Heart right ventricle (tissue), 16 donors: ENCODE data around the gene CGB1. TPM values are rescaled to one million over a fixed set of nuclear protein-coding genes. Genes with fewer than 3 reads are reported as not detected.

ENCODE experiments used
- ATAC-seq, 8 donors: fragments of 200-7000 bp; cut with Tn5 transposase; one replicate each; pipeline ENCODE4 v1.9.1; 2020; ENCODE audit warnings: mild to moderate bottlenecking in 8 of 8, moderate library complexity in 8 of 8, moderate number of reproducible peaks in 1 of 8
- DNase-seq, 2 donors: peaks; one replicate each; pipeline ENCODE4 v3.0.0-alpha.2; 2020
- H3K27ac ChIP-seq, 10 donors: fragments of 200-600 bp; sonication (generic) in 2 of 10; one replicate each; pipeline versions ENCODE4 v1.5.0 to v1.8.0; 2020 to 2022; ENCODE audit warnings: mild to moderate bottlenecking in 3 of 10
- H3K27me3 ChIP-seq, 7 donors: fragments of 200-600 bp; one replicate each; pipeline ENCODE4 v1.8.0; 2021 to 2022; ENCODE audit warnings: mild to moderate bottlenecking in 2 of 7
- H3K36me3 ChIP-seq, 9 donors: fragments of 200-600 bp; sonication (generic) in 1 of 9; one replicate each; pipeline versions ENCODE4 v1.5.0 to v1.8.0; 2020 to 2022; ENCODE audit warnings: mild to moderate bottlenecking in 2 of 9
- H3K4me1 ChIP-seq, 9 donors: fragments of 200-600 bp; sonication (generic) in 1 of 9; one replicate each; pipeline versions ENCODE4 v1.5.0 to v1.8.0; 2020 to 2022; ENCODE audit warnings: mild to moderate bottlenecking in 4 of 9
- H3K4me3 ChIP-seq, 10 donors: fragments of 200-600 bp; sonication (generic) in 2 of 10; one replicate each; pipeline versions ENCODE4 v1.5.0 to v1.8.0; 2020 to 2022; ENCODE audit warnings: mild to moderate bottlenecking in 7 of 10, moderate library complexity in 2 of 10
- H3K9me3 ChIP-seq, 11 donors: fragments of 200-600 bp in 10 of 11; sonication (generic) in 2 of 11; one replicate each; pipeline versions ENCODE4 v1.5.0 to v1.8.0; 2013 to 2022; ENCODE audit warnings: mild to moderate bottlenecking in 2 of 11, control low read depth in 1 of 11, moderate library complexity in 1 of 11
- CTCF ChIP-seq, 9 donors: fragments of 200-600 bp; sonication (generic) in 2 of 9; IDR thresholded peaks; one replicate each; pipeline versions ENCODE4 v1.5.0 to v1.8.0; 2021 to 2022; ENCODE audit warnings: antibody characterized with exemption in 9 of 9, mild to moderate bottlenecking in 5 of 9, moderate library complexity in 1 of 9
- WGBS, 2 donors: extraction: QIAGEN DNeasy Blood & Tissue Kit; methylation state at CpG; one replicate each; pipeline ENCODE4 v1.1.7; 2013; ENCODE audit warnings: inconsistent platforms in 1 of 2; 5-methylcytosine and 5-hydroxymethylcytosine counted together
- intact Hi-C, 10 donors: fragments of 100-400 bp; cut with DNase I; formaldehyde crosslinking; loops; one replicate each; pipeline versions ENCODE4 v1.11.1 to v1.14.2; 2022
- polyA plus RNA-seq, 2 donors: library from polyadenylated mRNA; stranded (reverse); fragments of 200-250 nt; gene quantifications; one replicate each; pipeline ENCODE4 v1.2.3, GENCODE V29; 2013
- total RNA-seq, 10 donors: library from RNA; stranded (reverse); fragmentation: NEBNext Ultra II Directional in 3 of 10; extraction: Animal tissue kit (Norgen Biotek cat#: 25700) in 3 of 10; gene quantifications; one replicate each; pipeline versions ENCODE4 v1.2.1 to v1.2.4, GENCODE V29; 2021 to 2023
- donor health status: Arrhythmogenic right ventricular cardiomyopathy.
- donor health status: ischemic (EF 13 %, LVEDD 7.1; RV severe dilation, severe dysfunction).
- donor health status: healthy with polysubstance abuse.
- donor health status: DM: no; HTN: yes; CAD: no.
- donor health status: DM: no; HTN: no; CAD: no.
- donor health status: ischemic (EF 25% LVEDD 6.9; RV normal size, moderate dysfunction).
- donor health status: ischemic (EF 25% LVEDD 5.7; RV mildly dilated, moderate dysfunction).
- donor health status: healthy.
- donor health status: DM: yes; HTN: yes; CAD: no.
- donor health status: Ischemic cardiomyopathy.
- donor health status: ischemic (EF 35%, LVEDD 5.7; RV mildly dilated, moderate dysfunction).
- donor health status: nonischemic (EF 11% LVEDD 7.7; RV severe dilation, severe dysfunction).
- donor health status: DM: yes; HTN: yes; CAD: no.
- donor health status: PGD.
- donor health status: ischemic (EF 29% LVEDD 5.4; RV normal size, mild dysfunction).
- donor health status: nonischemic (EF 23%, LVEDD 6.1; RV moderate dilation, normal function).

The CGB1 gene
- total and polyA plus RNA-seq, 12 donors: not detected

GRCh38 chr19:48991011-48991609 is 45.6 kb downstream of the CGB1 start:
- Histone ChIP-seq H3K4me1 (peaks cover 9 to 53% (median 42%) of the 10 kb centered on the region in 9 donors), H3K9me3 (no peaks in the 10 kb centered on the region), H3K4me3 (peak overlapping the region; percentile 54 to 99 (median 88)), H3K27me3 (no peaks in the 10 kb centered on the region), H3K27ac (peak overlapping the region in 9 of 10 donors; percentile 90 to 98 (median 95)), H3K36me3 (peaks cover 0 to 49% (median 19%) of the 10 kb centered on the region in 9 donors)
- no peak for TF ChIP-seq CTCF (IDR thresholded peaks at IDR 0.05)
- DNase-seq (no peak), ATAC-seq (no peak)
- intact Hi-C loops: loop anchor here in 5 of 10 donors (10.0 kb wide), 4 partner anchors 84 to 224 kb away; partner anchors contain the start of genes KCNA7 (in 2 of the 5), HRC (in 1 of the 5) and TRPM4 (in 1 of the 5)
- 77 to 80% methylated on average over 22 of the region's 22 CpGs for whole genome bisulfite sequencing, 2 donors

DNA sequence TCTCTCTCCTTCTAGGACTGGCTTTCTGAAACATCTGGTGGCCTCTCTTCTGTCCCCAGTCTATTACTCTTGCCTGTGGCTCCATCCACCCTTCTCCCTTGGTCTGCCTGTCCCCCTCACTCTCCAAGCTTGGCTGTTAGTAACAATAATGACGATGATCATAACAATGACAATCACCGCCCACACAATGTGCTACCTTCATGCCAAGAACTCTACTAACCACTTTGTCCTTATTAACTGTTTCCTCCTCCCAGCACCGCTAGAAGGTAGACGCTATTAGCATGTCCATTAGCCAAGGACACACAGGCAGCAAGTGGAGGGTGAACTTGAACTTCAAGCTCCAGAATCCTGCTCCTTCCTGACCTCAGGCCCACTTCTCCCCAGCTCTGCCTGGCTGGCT is 46.3 kb downstream of the CGB1 start:
- no peak for DNase-seq
- Histone ChIP-seq H3K4me3 (peak overlapping the region in 6 of 10 donors; percentile 14 to 99 (median 94)), H3K36me3 (peaks cover 0 to 56% (median 26%) of the 10 kb centered on the region in 9 donors), H3K4me1 (peaks cover 9 to 53% (median 42%) of the 10 kb centered on the region in 9 donors), H3K27me3 (no peaks in the 10 kb centered on the region), H3K27ac (peak overlapping the region; percentile 8 to 98 (median 95)), H3K9me3 (no peaks in the 10 kb centered on the region)
- intact Hi-C loops: loop anchor here in 5 of 10 donors (10.0 kb wide), 4 partner anchors 84 to 224 kb away; partner anchors contain the start of genes KCNA7 (in 2 of the 5), HRC (in 1 of the 5) and TRPM4 (in 1 of the 5)
- ATAC-seq: no peak
- TF ChIP-seq CTCF (IDR thresholded peaks at IDR 0.05): no peak
- WGBS, 2 donors: 28 to 32% methylated on average over 4 of the region's 4 CpGs

GRCh38 chr19:48989701-48990291 is 46.9 kb downstream of the CGB1 start:
- WGBS, 2 donors: 39 to 42% methylated on average over 17 of the region's 17 CpGs
- Histone ChIP-seq H3K36me3 (peaks cover 0 to 62% (median 32%) of the 10 kb centered on the region in 9 donors), H3K9me3 (no peaks in the 10 kb centered on the region), H3K27ac (peak overlapping the region in 9 of 10 donors; percentile 52 to 98 (median 95)), H3K4me1 (peaks cover 9 to 48% (median 39%) of the 10 kb centered on the region in 9 donors), H3K27me3 (no peaks in the 10 kb centered on the region), H3K4me3 (peak overlapping the region in 5 of 10 donors; percentile 4 to 97 (median 83))
- DNase-seq (peak; percentile 59 to 70), ATAC-seq (peak in 4 of 8 donors; percentile 1 to 9 (median 6))
- intact Hi-C loops: loop anchor here in 5 of 10 donors (10.0 kb wide), 4 partner anchors 85 to 225 kb away; partner anchors contain the start of genes KCNA7 (in 2 of the 5), HRC (in 1 of the 5) and TRPM4 (in 1 of the 5)
- TF ChIP-seq CTCF (IDR thresholded peaks at IDR 0.05): no peak

GRCh38 chr19:48988860-48989259 is 47.8 kb downstream of the CGB1 start:
- Histone ChIP-seq H3K4me1 (peaks cover 9 to 42% (median 30%) of the 10 kb centered on the region in 9 donors), H3K9me3 (no peaks in the 10 kb centered on the region), H3K36me3 (peaks cover 0 to 71% (median 42%) of the 10 kb centered on the region in 9 donors), H3K27ac (peak overlapping the region in 5 of 10 donors; percentile 90 to 98 (median 96)), H3K4me3 (no peak overlapping the region), H3K27me3 (no peaks in the 10 kb centered on the region)
- no peak for DNase-seq
- WGBS, 2 donors: 91 to 95% methylated on average over 9 of the region's 9 CpGs
- no peak for TF ChIP-seq CTCF (IDR thresholded peaks at IDR 0.05)
- intact Hi-C loops: no loop called here
- ATAC-seq: no peak
